GM12878 (cell line): Measurements from ENCODE around the gene SORL1.

ENCODE experiments used
- CTCF ChIP-seq, 3 experiments: IDR thresholded peaks in 2 of 3; conservative IDR thresholded peaks in 1 of 3; 2 replicates each; pipeline ENCODE4 v1.5.1; 2011; ENCODE audit warnings: low read depth in 3 of 3, low read length in 3 of 3, mild to moderate bottlenecking in 3 of 3, control low read depth in 2 of 3, moderate library complexity in 2 of 3, inconsistent platforms in 1 of 3, mixed read lengths in 1 of 3; ENCODE audit not compliant: control insufficient read depth in 2 of 3, insufficient read depth in 1 of 3; ENCODE audit errors: extremely low read depth in 1 of 3
- EP300 ChIP-seq, 2 experiments: fragments of 150-350 bp in 1 of 2; IDR thresholded peaks; 2 replicates each; pipeline ENCODE4 v1.6.1; 2011 to 2012; ENCODE audit warnings: low read depth in 2 of 2, low read length in 2 of 2, borderline replicate concordance in 1 of 2, improper control_type of control experiment in 1 of 2, inconsistent platforms in 1 of 2; ENCODE audit not compliant: control insufficient read depth in 1 of 2
- HCFC1 ChIP-seq: fragments of 150-350 bp; IDR thresholded peaks from 2 replicates; pipeline ENCODE4 v1.6.1; 2014; ENCODE audit warnings: low read length
- IRF3 ChIP-seq: fragments of 450-650 bp; IDR thresholded peaks from 2 replicates; pipeline ENCODE4 v1.6.1; 2014; ENCODE audit warnings: mild to moderate bottlenecking
- JUNB ChIP-seq: IDR thresholded peaks from 2 replicates; pipeline ENCODE4 v1.6.1; 2016; ENCODE audit warnings: antibody characterized with exemption, mild to moderate bottlenecking
- NFYA ChIP-seq: IDR thresholded peaks from 2 replicates; pipeline ENCODE4 v1.6.1; 2011; ENCODE audit warnings: low read depth, mild to moderate bottlenecking, low read length, improper control_type of control experiment, borderline replicate concordance
- POLR2A ChIP-seq: IDR thresholded peaks from 2 replicates; pipeline ENCODE4 v1.6.1; 2011; ENCODE audit warnings: low read depth, mild to moderate bottlenecking, low read length
- RAD21 ChIP-seq: IDR thresholded peaks from 2 replicates; pipeline ENCODE4 v1.6.1; 2011; ENCODE audit warnings: mild to moderate bottlenecking, low read depth, low read length, moderate library complexity; ENCODE audit not compliant: insufficient read depth
- RAD51 ChIP-seq: fragments of 450-650 bp; IDR thresholded peaks from 2 replicates; pipeline ENCODE4 v1.6.1; 2016; ENCODE audit warnings: moderate library complexity, mild to moderate bottlenecking, inconsistent platforms
- RBBP5 ChIP-seq: fragments of 200-600 bp; sonication (generic); conservative IDR thresholded peaks from 2 replicates; pipeline ENCODE4 v1.6.1; 2016
- RFX5 ChIP-seq: IDR thresholded peaks from 2 replicates; pipeline ENCODE4 v1.6.1; 2011; ENCODE audit warnings: low read depth, low read length, improper control_type of control experiment
- TBL1XR1 ChIP-seq: IDR thresholded peaks from 2 replicates; pipeline ENCODE4 v1.6.1; 2012; ENCODE audit warnings: low read depth, low read length, improper control_type of control experiment

GRCh38 chr11:121626507-121626875, 174.4 kb downstream of the SORL1 start:
- TF ChIP-seq RAD21 (no peak), RFX5 (no peak), TBL1XR1 (no peak), RBBP5 (no peak), JUNB (no peak), NFYA (no peak), IRF3 (no peak), EP300 (IDR thresholded peaks at IDR 0.05; ENCODE audit: borderline replicate concordance in 1 of 2, control insufficient read depth in 1 of 2, low read depth in 2 of 2, low read length in 2 of 2) (no peak), CTCF (IDR thresholded peaks at IDR 0.05 in 2 of 3, conservative IDR thresholded peaks at IDR 0.05 in 1 of 3; ENCODE audit: control insufficient read depth in 2 of 3, extremely low read depth in 1 of 3, insufficient read depth in 1 of 3, low read depth in 3 of 3, low read length in 3 of 3) (no peak), RAD51 (no peak), HCFC1 (no peak), POLR2A (no peak)
